Left renal cortex interstitium (tissue), 4 donors: ENCODE measurements around the gene PIK3CB. TPM values are rescaled to one million over a fixed set of nuclear protein-coding genes. Genes with fewer than 3 reads are reported as not detected.
A peak's percentile ranks its signal among the peaks of the same experiment; 100 is the strongest.
"Not testable (repeated sequence)": the region's sequence is repeated elsewhere in the genome, so short reads cannot be mapped to it uniquely, and the experiment has no call there.

Source experiments
- DNase-seq, 4 donors: peaks; one replicate each; pipeline ENCODE4 v3.0.0-alpha.2; 2013; ENCODE audit warnings: low read depth in 4 of 4, low spot score in 2 of 4, missing footprints in 1 of 4
- polyA plus RNA-seq, 4 donors: library from polyadenylated mRNA; unstranded; fragments of 120-200 nt; gene quantifications; one replicate each; pipeline ENCODE4 v1.2.1, GENCODE V29; 2013; ENCODE audit not compliant: insufficient read length in 4 of 4

Gene PIK3CB
- polyA plus RNA-seq, 4 donors: 27.4 to 33.2 (median 29.7) TPM

DNA sequence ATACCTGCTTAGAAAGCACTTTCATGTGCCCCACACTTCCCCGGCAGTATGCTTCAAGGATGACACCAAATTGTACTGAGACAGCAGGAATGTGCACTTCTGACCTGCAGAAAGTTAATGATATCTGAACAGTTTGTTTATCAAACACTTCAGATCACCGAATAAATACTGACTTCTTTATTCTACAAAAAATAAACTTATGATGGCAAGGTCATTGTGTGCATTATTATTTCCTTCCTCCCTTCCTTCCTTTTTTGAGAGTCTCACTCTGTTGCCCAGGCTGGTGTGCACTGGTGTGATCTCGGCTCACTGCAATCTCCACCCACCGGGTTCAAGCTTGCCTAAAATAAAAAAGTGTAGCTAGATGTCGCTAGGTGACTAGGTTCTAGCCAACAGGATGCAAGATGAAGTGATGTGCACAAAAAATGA is 145.8 kb downstream of the PIK3CB start:
- no peak for DNase-seq

DNA sequence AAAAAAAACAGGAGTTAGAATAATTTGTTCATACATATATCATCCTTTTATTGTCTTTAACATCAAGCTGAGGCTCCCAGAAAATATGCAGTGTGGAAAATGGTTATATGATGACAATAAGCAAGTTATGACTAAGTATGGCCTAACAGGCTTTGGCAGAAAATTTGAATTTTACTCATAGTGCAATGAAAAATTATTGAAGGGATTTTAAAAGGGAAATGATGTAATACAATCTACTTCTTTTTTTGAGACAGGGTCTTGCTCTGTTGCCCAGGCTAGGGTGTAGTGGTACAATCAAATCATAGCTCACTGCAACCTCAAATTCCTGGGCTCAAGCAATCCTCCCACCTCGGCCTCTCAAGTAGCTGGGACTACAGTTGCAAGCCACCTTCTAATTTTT is 147.5 kb downstream of the PIK3CB start:
- DNase-seq: no peak

GRCh38 chr3:138686771-138687221 is 147.9 kb downstream of the PIK3CB start:
- no peak for DNase-seq

DNA sequence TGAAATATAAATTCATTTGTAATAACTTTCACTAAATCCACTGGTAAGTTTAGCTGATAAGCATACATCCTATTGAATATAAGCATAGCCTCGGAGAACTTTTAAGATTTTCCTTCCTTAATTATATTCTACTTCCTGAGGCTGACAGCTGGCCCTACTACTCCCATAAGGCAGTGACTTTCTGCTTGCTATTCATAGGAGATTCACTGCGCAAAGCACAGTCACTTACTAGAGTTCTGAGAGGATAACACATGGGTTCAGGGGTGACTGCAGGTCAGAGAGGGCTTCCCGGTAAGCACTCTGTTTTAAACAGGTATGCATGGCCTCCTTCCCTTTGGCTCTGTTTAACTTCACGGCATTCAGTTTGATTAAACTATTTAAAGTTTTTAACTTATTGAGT is 150.3 kb downstream of the PIK3CB start:
- no peak for DNase-seq

GRCh38 chr3:138682648-138683047 is 152.1 kb downstream of the PIK3CB start:
- DNase-seq: no peak

DNA sequence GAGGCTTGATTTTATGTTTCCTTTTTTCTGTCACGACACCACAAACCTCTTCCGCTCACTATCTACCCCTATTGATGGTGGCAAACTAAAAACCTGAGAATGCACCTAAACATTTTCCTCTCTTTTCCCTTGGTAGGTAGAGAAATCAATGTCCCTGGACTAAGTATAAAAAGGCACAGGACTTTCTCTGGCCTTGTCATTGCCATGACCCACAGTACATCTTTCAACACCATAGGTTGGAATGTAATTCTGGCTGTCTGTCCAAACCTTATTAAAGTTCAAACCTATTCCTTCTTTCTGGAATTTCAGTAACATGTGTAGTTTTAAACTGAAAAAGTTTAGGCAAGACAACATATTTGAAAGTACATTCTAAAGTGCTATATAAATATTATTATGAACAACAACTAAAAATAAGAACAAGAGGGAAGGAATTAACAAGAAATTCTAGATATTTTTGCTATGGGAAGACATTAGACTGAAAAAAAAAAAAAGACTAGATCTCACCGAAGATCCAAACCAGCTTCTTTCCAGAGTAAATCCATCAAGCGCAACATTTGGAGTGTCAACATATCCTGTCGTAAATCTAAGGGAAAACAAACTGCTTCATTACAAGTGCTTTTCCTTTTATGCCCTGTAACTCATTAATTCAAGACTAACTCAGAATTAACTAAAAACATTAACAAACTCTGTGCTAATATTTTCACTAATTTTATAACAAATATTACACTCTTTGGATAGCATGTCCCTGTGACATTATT is 153.1 kb downstream of the PIK3CB start:
- peak in 3 of 4 donors; percentile 11 to 39 (median 36) for DNase-seq

- not testable (repeated sequence) for DNase-seq
These were observed 153.8 kb downstream of the PIK3CB start for GRCh38 chr3:138680974-138681373.

- no peak for DNase-seq
These were observed 155.8 kb downstream of the PIK3CB start for GRCh38 chr3:138678874-138679392.

- no peak for DNase-seq
These were observed 156.6 kb downstream of the PIK3CB start for GRCh38 chr3:138678086-138678485.

DNA sequence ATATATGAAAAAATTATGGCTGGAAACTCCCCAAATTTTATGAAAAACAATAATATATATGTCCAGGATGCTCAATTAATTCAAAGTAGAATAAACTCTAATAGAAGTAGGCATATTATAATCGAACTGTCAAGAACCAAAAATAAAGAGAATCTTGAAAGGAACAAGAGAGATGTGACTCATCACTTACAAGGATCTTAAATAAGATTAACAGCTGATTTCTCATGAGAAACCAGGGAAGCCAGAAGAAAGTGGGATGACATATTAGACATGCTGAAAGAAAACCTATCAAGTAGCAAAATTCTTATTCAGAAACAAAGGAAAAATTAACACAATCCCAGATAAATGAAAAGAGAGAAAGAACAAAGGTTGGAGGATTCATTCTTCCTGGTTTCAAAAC is 159.3 kb downstream of the PIK3CB start:
- DNase-seq: no peak

GRCh38 chr3:138673641-138674530 is 160.8 kb downstream of the PIK3CB start:
- DNase-seq: no peak

DNA sequence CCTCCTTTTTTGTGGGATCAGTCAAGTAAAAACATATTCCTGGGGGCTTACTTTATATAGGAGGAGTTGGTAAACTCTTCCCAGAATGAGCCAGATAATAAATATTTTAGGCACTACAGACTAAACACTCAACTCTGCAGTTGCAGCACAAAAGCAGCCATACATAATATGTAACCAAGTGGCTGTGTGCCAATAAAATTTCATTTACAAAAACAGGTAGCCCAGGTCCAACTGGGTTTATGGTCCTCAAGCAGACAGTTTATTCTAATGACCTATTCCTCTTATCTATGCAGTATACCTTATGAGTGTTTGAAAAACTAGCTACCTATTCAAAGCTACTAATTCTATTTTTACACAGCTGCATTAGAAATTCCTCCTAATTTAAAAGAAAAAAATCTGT is 164.3 kb downstream of the PIK3CB start:
- no peak for DNase-seq

DNA sequence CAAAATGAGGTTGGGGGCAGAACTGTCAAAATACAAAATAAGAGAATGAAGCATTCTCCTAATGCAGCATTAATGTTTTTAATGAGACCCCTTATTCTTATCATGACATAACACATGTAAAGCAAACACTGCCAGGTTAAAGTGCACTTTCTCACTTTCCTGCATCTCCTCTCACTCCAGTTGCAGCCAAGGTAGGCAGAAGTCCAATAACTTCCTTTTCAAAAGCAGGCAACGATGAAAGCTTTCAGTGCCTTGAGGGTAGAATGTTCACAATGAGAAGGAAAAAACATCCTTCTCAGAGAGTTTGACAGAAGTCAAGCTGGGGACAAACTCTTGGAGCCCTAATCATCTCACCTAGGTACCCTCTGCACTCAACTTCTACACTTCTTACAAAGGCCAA is 166.6 kb downstream of the PIK3CB start:
- no peak for DNase-seq

- DNase-seq: no peak
These were observed 177.2 kb downstream of the PIK3CB start for GRCh38 chr3:138657508-138657907.

- no peak for DNase-seq
These were observed 181.2 kb downstream of the PIK3CB start for GRCh38 chr3:138653567-138653966.

DNA sequence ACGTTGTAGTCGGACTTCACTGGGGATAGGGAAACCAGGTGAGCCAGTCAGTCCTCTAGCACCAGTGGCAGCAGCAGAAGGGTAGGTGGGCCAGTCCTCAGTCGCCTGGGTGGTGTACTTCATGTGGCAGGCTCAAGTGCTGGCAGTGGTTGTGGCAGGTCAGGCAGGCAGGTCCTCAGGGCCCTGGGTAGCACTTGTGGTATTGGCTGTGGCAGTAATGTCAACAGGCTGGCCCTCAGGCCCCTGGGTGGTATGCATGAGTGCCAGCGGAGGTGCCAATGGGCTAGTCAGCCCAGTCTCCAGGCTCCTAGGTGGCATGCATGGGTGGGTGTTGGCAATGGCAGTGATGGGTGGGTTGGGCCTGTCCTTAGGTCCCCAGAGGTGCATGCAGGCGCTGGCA is 185.6 kb downstream of the PIK3CB start:
- no peak for DNase-seq

GRCh38 chr3:138646513-138646912 is 188.2 kb downstream of the PIK3CB start:
- no peak for DNase-seq

DNA sequence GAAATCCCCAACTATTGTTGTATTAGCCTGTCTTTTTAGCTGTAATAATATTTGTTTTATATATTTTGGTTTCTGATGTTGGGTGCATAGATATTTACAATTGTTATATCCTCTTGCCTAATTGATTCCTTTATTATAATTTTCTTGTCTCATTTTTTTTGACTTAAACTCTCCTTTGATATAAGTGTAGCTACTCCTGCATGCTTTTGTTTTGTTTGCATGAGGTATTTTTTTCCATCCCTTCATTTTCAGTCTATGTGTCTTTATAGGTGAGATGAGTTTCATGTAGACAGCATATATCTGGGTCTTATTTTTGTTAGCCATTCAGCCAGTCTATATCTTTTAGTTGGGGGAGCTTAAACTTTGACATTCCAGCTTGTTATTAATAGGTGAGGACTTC is 188.7 kb downstream of the PIK3CB start:
- DNase-seq: no peak

GRCh38 chr3:138642927-138643253 is 191.8 kb downstream of the PIK3CB start:
- no peak for DNase-seq

DNA sequence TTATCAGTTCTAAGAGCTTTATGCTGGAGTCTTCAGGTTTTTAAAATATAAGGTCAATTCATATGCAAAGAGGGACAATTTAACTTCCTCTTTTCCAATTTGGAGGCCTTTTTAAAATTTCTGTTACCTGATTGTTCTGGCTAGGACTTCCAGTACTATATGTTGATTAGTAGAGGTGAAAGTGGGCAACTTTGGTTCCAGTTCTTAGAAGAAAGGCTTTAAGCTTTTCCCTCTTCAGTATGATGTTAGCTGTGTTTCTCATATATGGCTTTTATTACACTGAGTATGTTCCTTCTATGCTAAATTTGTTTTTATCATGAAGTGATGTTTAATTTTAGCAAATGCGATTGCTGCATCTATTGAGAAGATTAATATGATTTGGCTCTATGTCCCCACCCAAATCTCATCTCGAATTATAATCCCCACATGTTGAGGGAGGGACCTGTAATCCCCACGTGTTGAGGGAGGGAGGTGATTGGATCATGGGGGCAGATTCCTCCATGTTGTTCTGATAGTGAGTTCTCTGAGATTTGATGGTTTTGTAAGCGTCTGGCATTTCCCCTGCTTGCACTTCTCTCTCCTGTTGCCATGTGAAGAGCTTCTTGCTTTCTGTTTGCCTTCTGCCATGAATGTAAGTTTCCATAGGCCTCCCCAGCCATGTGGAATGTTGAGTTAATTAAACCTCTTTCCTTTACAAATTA is 192.4 kb downstream of the PIK3CB start:
- no peak for DNase-seq

GRCh38 chr3:138640537-138640936 is 194.2 kb downstream of the PIK3CB start:
- no peak for DNase-seq
